WTC11 (cell line): ENCODE measurements around the gene RABGEF1. TPM values are rescaled to one million over a fixed set of nuclear protein-coding genes. Genes with fewer than 3 reads are reported as not detected.

Source experiments
- ATAC-seq: fragments of 200-7000 bp; cut with Tn5 transposase; 2 replicates; pipeline ENCODE4 v1.10.0; 2021; ENCODE audit warnings: mild to moderate bottlenecking, moderate library complexity
- CTCF ChIA-PET: fragments of 300-600 bp; sonication (Branson Sonifier 250); formaldehyde crosslinking; loops from one replicate; lab custom pipeline; 2021; ENCODE audit warnings: antibody characterized with exemption; lab: Charles Lee
- POLR2A ChIA-PET: fragments of 350-600 bp; sonication (Branson Sonifier 250); formaldehyde crosslinking; loops from one replicate; lab custom pipeline; 2021; ENCODE audit warnings: antibody characterized with exemption; lab: Charles Lee
- DNase-seq: peaks from one replicate; pipeline ENCODE4 v3.0.0; 2021; ENCODE audit warnings: low spot score
- H3K27ac Mint-ChIP-seq: 2 replicates; pipeline ENCODE4 v1.8.0; 2021; ENCODE audit warnings: mixed read lengths
- H3K27me3 Mint-ChIP-seq: 2 replicates; pipeline ENCODE4 v1.8.0; 2021; ENCODE audit warnings: low read depth, mild to moderate bottlenecking, moderate library complexity, mixed read lengths
- H3K36me3 Mint-ChIP-seq: 2 replicates; pipeline ENCODE4 v1.8.0; 2021; ENCODE audit warnings: mixed read lengths
- H3K4me1 Mint-ChIP-seq: 2 replicates; pipeline ENCODE4 v1.8.0; 2022; ENCODE audit warnings: mixed read lengths
- H3K4me3 Mint-ChIP-seq: 2 replicates; pipeline ENCODE4 v1.8.0; 2021; ENCODE audit warnings: mild to moderate bottlenecking, moderate library complexity, mixed read lengths
- H3K9me3 Mint-ChIP-seq: 2 replicates; pipeline ENCODE4 v1.8.0; 2021; ENCODE audit warnings: mixed read lengths
- ARID4B ChIP-seq: sonication (generic); formaldehyde crosslinking; IDR thresholded peaks from 2 replicates; pipeline ENCODE4 v1.8.0; 2023; ENCODE audit warnings: missing genetic modification reagents, mild to moderate bottlenecking, borderline replicate concordance
- CREM ChIP-seq: sonication (generic); formaldehyde crosslinking; IDR thresholded peaks from 2 replicates; pipeline ENCODE4 v1.8.1; 2022; ENCODE audit warnings: mild to moderate bottlenecking, missing genetic modification reagents, moderate library complexity
- EMX1 ChIP-seq: fragments of 250-450 bp; sonication (Bioruptor Pico); IDR thresholded peaks from 2 replicates; pipeline ENCODE4 v1.8.0; 2021; ENCODE audit warnings: mild to moderate bottlenecking
- HMGXB4 ChIP-seq: sonication (generic); formaldehyde crosslinking; IDR thresholded peaks from 2 replicates; pipeline ENCODE4 v1.8.1; 2023; ENCODE audit warnings: mild to moderate bottlenecking, moderate library complexity, missing genetic modification reagents
- MXD4 ChIP-seq: fragments of 250-450 bp; sonication (Bioruptor Pico); IDR thresholded peaks from 2 replicates; pipeline ENCODE4 v1.8.0; 2021; ENCODE audit warnings: mild to moderate bottlenecking, moderate library complexity, borderline replicate concordance
- NFATC4 ChIP-seq: fragments of 250-450 bp; sonication (Bioruptor Pico); IDR thresholded peaks from 2 replicates; pipeline ENCODE4 v1.9.0; 2021; ENCODE audit warnings: mild to moderate bottlenecking
- NR3C1 ChIP-seq: sonication (generic); formaldehyde crosslinking; conservative IDR thresholded peaks from 2 replicates; pipeline ENCODE4 v1.8.1; 2023; ENCODE audit warnings: low read depth, mild to moderate bottlenecking, missing genetic modification reagents
- PRRX2 ChIP-seq: fragments of 250-450 bp; sonication (Bioruptor Pico); IDR thresholded peaks from 2 replicates; pipeline ENCODE4 v1.8.0; 2021; ENCODE audit warnings: mild to moderate bottlenecking
- TEAD1 ChIP-seq: sonication (generic); formaldehyde crosslinking; IDR thresholded peaks from 2 replicates; pipeline ENCODE4 v1.8.0; 2022; ENCODE audit warnings: mild to moderate bottlenecking, missing genetic modification reagents
- ZSCAN18 ChIP-seq: fragments of 250-450 bp; sonication (Bioruptor Pico); IDR thresholded peaks from 2 replicates; pipeline ENCODE4 v2.1.2; 2022; ENCODE audit warnings: mild to moderate bottlenecking, moderate library complexity
- total RNA-seq: library from RNA; stranded (reverse); gene quantifications from 3 replicates; pipeline ENCODE4 v1.2.3, GENCODE V29; 2021
- TF ChIP-seq, protein P1 (sequence below): sonication (generic); formaldehyde crosslinking; IDR thresholded peaks from 2 replicates; pipeline ENCODE4 v1.8.1; 2022; ENCODE audit warnings: missing genetic modification reagents, borderline replicate concordance
- TF ChIP-seq, protein P2 (sequence below): sonication (generic); formaldehyde crosslinking; IDR thresholded peaks from 2 replicates; pipeline ENCODE4 v1.8.1; 2023; ENCODE audit warnings: mild to moderate bottlenecking, missing genetic modification reagents, borderline replicate concordance
- TF ChIP-seq, protein P3 (sequence below): sonication (generic); formaldehyde crosslinking; IDR thresholded peaks from 2 replicates; pipeline ENCODE4 v1.8.1; 2023; ENCODE audit warnings: mild to moderate bottlenecking, missing genetic modification reagents, moderate library complexity

RABGEF1 gene
- total RNA-seq, 1 experiment from 2014 or later = 18.1 TPM

DNA sequence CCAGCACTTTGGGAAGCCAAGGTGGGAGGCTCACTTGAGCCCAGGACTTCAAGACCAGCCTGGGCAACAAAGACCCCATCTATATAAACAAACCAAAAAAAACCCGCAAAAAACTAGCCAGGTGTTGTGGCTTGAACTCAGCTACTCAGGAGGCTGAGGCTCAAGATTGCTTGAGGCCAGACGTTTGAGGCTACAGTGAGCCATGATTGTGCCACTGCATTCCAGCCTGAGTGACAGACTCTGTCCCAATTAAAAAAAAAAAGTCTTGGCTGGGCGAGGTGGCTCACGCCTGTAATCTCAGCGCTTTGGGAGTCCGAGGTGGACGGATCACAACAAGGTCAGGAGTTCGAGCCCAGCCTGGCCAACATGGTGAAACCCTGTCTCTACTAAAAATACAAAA, 11.4 kb downstream of the RABGEF1 start (continued):
- TF ChIP-seq ARID4B (CRISPR knock-in tag) = no peak
- TF ChIP-seq CREM (CRISPR knock-in tag) = no peak
- TF ChIP-seq NR3C1 = no peak
- TF ChIP-seq, protein P1, sequence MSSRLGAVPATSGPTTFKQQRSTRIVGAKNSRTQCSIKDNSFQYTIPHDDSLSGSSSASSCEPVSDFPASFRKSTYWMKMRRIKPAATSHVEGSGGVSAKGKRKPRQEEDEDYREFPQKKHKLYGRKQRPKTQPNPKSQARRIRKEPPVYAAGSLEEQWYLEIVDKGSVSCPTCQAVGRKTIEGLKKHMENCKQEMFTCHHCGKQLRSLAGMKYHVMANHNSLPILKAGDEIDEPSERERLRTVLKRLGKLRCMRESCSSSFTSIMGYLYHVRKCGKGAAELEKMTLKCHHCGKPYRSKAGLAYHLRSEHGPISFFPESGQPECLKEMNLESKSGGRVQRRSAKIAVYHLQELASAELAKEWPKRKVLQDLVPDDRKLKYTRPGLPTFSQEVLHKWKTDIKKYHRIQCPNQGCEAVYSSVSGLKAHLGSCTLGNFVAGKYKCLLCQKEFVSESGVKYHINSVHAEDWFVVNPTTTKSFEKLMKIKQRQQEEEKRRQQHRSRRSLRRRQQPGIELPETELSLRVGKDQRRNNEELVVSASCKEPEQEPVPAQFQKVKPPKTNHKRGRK = no peak
- TF ChIP-seq PRRX2 = no peak
- TF ChIP-seq TEAD1 (CRISPR knock-in tag) = no peak
- no peak for TF ChIP-seq ZSCAN18
- no peak for TF ChIP-seq NFATC4 (CRISPR knock-in tag)
- TF ChIP-seq EMX1 (CRISPR knock-in tag) = no peak
- TF ChIP-seq, protein P2, sequence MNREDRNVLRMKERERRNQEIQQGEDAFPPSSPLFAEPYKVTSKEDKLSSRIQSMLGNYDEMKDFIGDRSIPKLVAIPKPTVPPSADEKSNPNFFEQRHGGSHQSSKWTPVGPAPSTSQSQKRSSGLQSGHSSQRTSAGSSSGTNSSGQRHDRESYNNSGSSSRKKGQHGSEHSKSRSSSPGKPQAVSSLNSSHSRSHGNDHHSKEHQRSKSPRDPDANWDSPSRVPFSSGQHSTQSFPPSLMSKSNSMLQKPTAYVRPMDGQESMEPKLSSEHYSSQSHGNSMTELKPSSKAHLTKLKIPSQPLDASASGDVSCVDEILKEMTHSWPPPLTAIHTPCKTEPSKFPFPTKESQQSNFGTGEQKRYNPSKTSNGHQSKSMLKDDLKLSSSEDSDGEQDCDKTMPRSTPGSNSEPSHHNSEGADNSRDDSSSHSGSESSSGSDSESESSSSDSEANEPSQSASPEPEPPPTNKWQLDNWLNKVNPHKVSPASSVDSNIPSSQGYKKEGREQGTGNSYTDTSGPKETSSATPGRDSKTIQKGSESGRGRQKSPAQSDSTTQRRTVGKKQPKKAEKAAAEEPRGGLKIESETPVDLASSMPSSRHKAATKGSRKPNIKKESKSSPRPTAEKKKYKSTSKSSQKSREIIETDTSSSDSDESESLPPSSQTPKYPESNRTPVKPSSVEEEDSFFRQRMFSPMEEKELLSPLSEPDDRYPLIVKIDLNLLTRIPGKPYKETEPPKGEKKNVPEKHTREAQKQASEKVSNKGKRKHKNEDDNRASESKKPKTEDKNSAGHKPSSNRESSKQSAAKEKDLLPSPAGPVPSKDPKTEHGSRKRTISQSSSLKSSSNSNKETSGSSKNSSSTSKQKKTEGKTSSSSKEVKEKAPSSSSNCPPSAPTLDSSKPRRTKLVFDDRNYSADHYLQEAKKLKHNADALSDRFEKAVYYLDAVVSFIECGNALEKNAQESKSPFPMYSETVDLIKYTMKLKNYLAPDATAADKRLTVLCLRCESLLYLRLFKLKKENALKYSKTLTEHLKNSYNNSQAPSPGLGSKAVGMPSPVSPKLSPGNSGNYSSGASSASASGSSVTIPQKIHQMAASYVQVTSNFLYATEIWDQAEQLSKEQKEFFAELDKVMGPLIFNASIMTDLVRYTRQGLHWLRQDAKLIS (CRISPR knock-in tag) = no peak

- no peak for ATAC-seq
- no peak for DNase-seq
- Mint-ChIP-seq H3K36me3 (no peaks in the 10 kb centered on the region), H3K4me3 (no peak overlapping the region), H3K27ac (no peak overlapping the region), H3K9me3 (no peaks in the 10 kb centered on the region), H3K27me3 (no peaks in the 10 kb centered on the region), H3K4me1 (no peaks in the 10 kb centered on the region)
- ChIA-PET POLR2A (no interaction called here), CTCF (interaction anchor here (0.5 to 2.2 kb wide), 2 partner anchors 9 to 197 kb away, joined by 3 to 7 read pairs; no protein-coding TSS in a partner anchor)
- TF ChIP-seq, protein P2 (CRISPR knock-in tag) = no peak
- TF ChIP-seq, protein P3, sequence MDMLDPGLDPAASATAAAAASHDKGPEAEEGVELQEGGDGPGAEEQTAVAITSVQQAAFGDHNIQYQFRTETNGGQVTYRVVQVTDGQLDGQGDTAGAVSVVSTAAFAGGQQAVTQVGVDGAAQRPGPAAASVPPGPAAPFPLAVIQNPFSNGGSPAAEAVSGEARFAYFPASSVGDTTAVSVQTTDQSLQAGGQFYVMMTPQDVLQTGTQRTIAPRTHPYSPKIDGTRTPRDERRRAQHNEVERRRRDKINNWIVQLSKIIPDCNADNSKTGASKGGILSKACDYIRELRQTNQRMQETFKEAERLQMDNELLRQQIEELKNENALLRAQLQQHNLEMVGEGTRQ (CRISPR knock-in tag) = no peak
- TF ChIP-seq ARID4B (CRISPR knock-in tag) (no peak), MXD4 (CRISPR knock-in tag) (no peak), HMGXB4 (CRISPR knock-in tag) (no peak)
Measured at GRCh38 chr7:66754541-66754940, 14.0 kb downstream of the RABGEF1 start.
